ENCODE measurements around the gene EXPH5. TPM values are rescaled to one million over a fixed set of nuclear protein-coding genes. Genes with fewer than 3 reads are reported as not detected.
"Not testable (repeated sequence)": the region's sequence is repeated elsewhere in the genome, so short reads cannot be mapped to it uniquely, and the experiment has no call there.

The EXPH5 gene, protein sequence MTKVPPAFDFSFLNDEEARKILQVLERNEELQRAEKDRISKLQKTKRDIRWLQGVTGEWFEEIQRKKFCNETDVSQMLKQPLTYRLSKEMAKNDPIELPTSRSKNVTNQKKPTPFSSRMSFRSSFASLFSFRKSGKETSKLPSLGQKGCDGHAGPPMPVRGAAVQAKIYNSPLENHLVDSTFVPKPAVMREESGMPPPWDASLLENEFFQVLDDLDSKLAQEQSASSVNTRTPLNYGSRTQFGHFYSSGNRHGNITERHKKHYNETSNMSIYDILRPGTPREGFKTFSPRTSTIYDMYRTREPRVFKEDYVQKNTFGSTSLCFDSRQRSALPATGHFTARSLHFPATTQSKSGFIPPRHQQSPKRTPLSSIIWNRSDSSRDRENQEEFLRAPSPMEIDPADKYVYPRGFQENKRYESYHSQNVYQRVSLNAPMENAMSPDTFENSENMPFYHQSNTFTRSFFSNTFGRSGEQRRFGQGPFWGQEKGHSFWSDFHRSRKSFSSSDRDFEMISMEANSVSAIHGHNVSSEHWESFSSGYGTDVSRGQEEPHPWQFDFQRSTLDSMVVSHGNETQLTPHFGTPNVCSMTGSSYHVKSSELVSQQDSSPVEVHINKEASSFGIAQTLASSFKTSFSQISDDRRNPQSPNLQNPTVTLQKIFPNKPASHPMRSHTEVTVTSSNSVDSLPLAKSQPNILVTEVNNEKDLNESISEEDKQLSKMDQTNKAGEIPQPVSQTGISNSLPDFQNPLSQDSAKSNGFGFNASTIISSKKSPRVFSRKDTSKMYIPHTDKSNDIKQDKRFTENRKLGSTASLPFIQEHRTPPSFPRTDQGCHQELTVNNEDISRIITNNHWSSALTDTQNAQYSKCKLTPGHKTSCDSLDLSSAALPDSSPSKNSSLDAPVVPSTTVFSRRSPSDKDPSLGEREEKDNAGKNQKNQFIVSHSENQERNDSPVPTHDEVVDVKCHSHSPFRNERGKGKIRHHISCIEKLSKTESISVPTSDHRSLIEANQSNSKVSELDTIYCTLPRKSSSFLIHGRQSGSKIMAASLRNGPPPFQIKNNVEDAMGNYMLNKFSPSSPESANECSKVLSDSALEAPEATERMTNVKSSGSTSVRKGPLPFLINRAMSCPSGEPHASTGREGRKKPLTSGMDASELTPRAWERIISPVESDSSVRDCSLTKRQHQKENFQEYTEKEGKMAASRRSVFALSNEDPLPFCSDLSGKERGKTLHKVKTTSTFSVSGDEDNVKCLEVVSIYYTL (N-terminal part only)
- total RNA-seq: 1 to 10 TPM; 1.4 to 2.8 TPM

DNA sequence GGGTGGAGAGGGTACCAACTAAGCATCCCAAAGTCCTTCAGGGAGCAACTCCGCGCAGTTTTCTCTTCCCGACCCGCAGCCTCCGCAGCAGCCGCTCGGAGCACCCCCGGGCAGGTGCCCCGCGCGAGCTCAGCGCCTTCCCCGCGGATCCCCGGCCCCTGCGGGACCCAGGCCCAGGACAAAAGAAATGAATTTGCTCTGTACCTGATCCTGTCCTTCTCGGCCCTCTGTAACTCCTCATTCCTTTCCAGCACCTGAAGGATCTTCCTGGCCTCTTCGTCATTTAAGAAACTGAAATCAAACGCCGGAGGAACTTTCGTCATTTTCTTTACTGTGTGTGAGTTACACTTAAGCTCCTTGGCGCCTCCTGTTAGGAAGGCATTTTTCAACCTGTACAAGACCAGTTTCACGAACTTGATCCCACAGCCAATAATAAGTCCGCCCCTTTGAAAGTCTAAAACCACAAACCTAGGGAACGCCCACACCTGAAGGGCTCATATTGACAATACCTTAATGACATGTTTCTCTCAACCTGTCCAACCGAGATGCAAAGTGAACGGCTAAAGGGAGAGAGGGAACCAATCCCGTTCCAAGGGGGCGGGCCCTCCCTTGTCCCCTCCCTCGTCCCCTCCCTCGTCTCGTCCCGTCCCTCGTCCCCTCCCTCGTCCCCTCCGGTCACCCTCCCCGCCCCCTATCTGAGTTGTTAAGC lies at the start of gene EXPH5:
Gene EXPH5 (minus strand): TSS at position 555 of the 709 bp plus-strand sequence. CDS start 232 bp downstream, at position 323.
- TF ChIP-seq, protein P1, sequence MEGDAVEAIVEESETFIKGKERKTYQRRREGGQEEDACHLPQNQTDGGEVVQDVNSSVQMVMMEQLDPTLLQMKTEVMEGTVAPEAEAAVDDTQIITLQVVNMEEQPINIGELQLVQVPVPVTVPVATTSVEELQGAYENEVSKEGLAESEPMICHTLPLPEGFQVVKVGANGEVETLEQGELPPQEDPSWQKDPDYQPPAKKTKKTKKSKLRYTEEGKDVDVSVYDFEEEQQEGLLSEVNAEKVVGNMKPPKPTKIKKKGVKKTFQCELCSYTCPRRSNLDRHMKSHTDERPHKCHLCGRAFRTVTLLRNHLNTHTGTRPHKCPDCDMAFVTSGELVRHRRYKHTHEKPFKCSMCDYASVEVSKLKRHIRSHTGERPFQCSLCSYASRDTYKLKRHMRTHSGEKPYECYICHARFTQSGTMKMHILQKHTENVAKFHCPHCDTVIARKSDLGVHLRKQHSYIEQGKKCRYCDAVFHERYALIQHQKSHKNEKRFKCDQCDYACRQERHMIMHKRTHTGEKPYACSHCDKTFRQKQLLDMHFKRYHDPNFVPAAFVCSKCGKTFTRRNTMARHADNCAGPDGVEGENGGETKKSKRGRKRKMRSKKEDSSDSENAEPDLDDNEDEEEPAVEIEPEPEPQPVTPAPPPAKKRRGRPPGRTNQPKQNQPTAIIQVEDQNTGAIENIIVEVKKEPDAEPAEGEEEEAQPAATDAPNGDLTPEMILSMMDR (IDR thresholded peaks at IDR 0.05): no peak
- H3K9me3 ChIP-seq: no peaks in the 10 kb centered on the region
- no peaks in the 10 kb centered on the region for H3K27me3 ChIP-seq
- peak within 1 kb of the TSS; percentile 52 to 67 for H3K4me3 ChIP-seq
- no peaks in the 10 kb centered on the region for H3K36me3 ChIP-seq
- DNase-seq (ENCODE audit: low spot score): peak; percentile 85
- H3K27ac ChIP-seq: peak within 1 kb of the TSS; percentile 26 to 30
- H3K4me1 ChIP-seq: peaks cover 0 to 7% of the 10 kb centered on the region in 2 donors

DNA sequence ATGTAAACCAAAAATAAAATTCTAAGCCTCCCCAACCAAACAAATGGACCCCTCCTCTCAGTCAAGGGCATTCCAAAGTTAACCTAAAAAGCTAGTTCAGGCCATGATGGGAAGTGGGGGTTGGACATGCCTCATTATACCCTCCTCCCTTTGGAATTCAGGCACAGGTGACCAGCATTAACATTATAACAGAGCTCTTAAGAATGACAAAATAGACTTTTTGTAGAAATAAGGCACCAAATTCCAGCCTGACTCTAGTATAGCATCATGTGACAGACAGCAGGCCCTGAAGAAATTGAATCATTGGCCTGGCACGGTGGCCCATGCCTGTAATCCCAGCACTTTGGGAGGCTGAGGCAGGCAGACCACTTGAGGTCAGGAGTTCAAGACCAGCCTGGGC lies 48.2 kb upstream of the EXPH5 start:
- not testable (repeated sequence) for H3K4me3 ChIP-seq; H3K27ac ChIP-seq; H3K4me1 ChIP-seq; H3K27me3 ChIP-seq; H3K36me3 ChIP-seq; H3K9me3 ChIP-seq; DNase-seq (ENCODE audit: low spot score)

DNA sequence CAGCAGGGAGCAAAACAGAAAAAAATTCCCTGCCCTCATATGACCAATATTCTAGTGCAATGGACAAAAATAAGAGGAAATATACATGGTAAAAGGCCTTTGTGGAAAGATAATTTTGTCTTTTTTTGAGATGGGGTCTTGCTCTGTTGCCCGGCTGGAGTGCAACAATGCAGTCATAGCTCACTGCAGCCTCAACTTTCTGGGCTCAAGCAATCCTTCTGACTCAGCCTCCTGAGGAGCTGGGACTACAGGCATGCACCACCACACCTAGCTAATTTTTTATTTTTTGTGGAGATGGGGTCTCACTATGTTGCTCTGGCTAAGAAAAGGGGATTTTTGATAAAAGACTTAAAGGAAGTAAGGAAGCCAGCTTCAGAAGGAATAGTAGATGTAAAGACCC lies 45.6 kb upstream of the EXPH5 start:
- no peak overlapping the region for H3K27ac ChIP-seq
- TF ChIP-seq, protein P1 (IDR thresholded peaks at IDR 0.05): no peak
- DNase-seq (ENCODE audit: low spot score): no peak
- no peaks in the 10 kb centered on the region for H3K9me3 ChIP-seq
- no peak overlapping the region for H3K4me3 ChIP-seq
- no peaks in the 10 kb centered on the region for H3K36me3 ChIP-seq
- H3K27me3 ChIP-seq: no peaks in the 10 kb centered on the region
- no peaks in the 10 kb centered on the region for H3K4me1 ChIP-seq

DNA sequence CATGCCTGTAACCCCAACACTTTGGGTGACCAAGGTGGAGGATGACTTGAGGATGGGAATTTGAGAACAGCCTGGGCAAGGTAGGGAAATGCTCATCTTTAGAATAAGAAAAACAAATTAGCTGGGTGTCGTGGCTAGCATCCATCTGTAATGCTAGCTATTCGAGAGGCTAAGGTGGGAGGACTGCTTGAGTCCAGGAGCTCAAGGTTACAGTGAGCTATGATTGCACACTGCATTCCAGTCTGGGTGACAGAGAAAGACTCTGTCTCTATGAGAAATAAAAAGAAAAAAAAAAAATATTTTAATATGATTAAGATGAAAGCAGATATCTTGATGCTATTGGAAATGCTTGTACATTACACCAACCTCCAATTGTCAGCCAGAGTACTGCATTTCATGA lies 42.7 kb upstream of the EXPH5 start:
- no peaks in the 10 kb centered on the region for H3K36me3 ChIP-seq
- H3K27me3 ChIP-seq: no peaks in the 10 kb centered on the region
- H3K4me1 ChIP-seq: no peaks in the 10 kb centered on the region
- no peaks in the 10 kb centered on the region for H3K9me3 ChIP-seq
- TF ChIP-seq, protein P1 (IDR thresholded peaks at IDR 0.05): no peak
- no peak overlapping the region for H3K27ac ChIP-seq
- no peak for DNase-seq (ENCODE audit: low spot score)
- no peak overlapping the region for H3K4me3 ChIP-seq

DNA sequence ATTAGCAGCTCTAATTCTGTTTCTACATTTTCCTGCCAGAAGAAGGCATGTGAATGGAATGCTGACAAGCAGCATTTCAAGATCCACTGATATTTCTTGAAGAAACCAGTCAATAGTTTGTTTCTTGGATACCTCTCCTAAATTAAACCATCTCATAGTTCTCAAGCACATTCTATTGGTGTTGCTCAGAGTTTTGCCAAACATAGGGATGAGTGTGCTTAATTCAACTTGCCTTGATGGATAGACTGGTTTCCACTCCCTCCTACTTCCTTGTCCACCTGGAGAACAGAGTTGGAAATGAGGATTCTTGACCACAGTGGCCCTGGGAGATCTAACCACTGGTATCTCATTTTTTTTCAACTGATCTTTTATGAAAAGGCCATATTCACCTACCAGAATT lies 41.5 kb upstream of the EXPH5 start:
- no peak overlapping the region for H3K27ac ChIP-seq
- no peaks in the 10 kb centered on the region for H3K9me3 ChIP-seq
- TF ChIP-seq, protein P1 (IDR thresholded peaks at IDR 0.05): no peak
- no peaks in the 10 kb centered on the region for H3K36me3 ChIP-seq
- H3K27me3 ChIP-seq: no peaks in the 10 kb centered on the region
- no peak for DNase-seq (ENCODE audit: low spot score)
- no peaks in the 10 kb centered on the region for H3K4me1 ChIP-seq
- no peak overlapping the region for H3K4me3 ChIP-seq
